HEK293 (cell line): ENCODE results near the gene VSTM2L.

Source experiments
- MYNN ChIP-seq: fragments of 450-650 bp; formaldehyde crosslinking; IDR thresholded peaks from 2 replicates; pipeline ENCODE4 v1.5.1; 2016; ENCODE audit warnings: missing biosample characterization, missing genetic modification characterization, borderline replicate concordance
- YY1 ChIP-seq: fragments of 450-650 bp; formaldehyde crosslinking; IDR thresholded peaks from 2 replicates; pipeline ENCODE4 v1.5.1; 2018; ENCODE audit warnings: missing biosample characterization, missing genetic modification characterization
- ZNF23 ChIP-seq: fragments of 450-650 bp; formaldehyde crosslinking; IDR thresholded peaks from 2 replicates; pipeline ENCODE4 v1.5.1; 2016; ENCODE audit warnings: missing biosample characterization, missing genetic modification characterization, borderline replicate concordance
- ZNF266 ChIP-seq: fragments of 450-650 bp; formaldehyde crosslinking; IDR thresholded peaks from 2 replicates; pipeline ENCODE4 v1.5.1; 2016; ENCODE audit warnings: missing biosample characterization, missing genetic modification characterization, low read depth
- ZNF768 ChIP-seq: fragments of 450-650 bp; formaldehyde crosslinking; IDR thresholded peaks from 2 replicates; pipeline ENCODE4 v1.5.1; 2018; ENCODE audit warnings: missing biosample characterization, mild to moderate bottlenecking, missing genetic modification characterization
- TF ChIP-seq, protein P1 (sequence below): fragments of 450-650 bp; formaldehyde crosslinking; IDR thresholded peaks from 2 replicates; pipeline ENCODE4 v1.5.1; 2016; ENCODE audit warnings: missing biosample characterization, missing genetic modification characterization
- TF ChIP-seq, protein P2 (sequence below): fragments of 450-650 bp; formaldehyde crosslinking; IDR thresholded peaks from 2 replicates; pipeline ENCODE4 v1.5.1; 2016; ENCODE audit warnings: missing biosample characterization, missing genetic modification characterization

DNA sequence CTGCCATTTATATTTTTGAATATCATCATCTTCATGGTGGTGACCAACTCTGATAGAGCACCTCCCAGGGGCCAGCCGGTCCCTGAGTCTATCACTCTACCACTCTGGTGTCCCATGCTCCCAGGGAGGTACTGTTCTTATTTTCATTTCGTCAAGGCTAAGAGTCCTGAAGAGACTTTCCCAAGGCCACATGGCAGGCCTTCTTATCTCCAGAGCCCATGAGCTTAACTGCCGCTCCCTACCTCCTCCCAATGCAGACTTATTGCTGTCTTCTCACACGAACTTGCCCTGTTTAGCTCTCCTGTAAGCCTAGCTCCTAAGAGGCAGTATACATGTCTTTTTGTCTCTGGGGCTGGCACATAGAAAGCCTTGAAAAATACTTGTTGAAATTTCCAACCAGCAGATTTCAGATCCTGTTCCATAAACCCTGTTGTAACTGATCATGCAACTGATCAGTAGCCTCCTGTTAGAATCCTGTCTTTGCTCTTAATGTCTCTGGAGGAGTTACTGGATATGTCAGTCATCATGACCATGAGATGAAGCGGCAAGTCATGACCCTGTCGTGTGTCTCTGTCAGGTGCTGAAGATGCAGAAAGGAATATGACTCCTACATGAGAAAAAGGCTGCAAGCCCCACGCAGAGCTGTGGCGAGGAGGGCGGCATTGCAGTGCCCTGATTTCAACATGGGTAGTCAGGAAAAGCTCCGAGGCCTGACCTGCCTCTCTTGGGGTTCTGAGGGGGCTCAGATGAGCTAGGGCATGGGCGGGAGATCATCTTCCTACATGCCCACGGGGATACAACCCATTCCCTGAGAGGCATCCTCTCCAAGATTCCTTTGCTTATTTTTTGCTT is 70.4 kb downstream of the VSTM2L start:
- no peak for TF ChIP-seq ZNF768 (tag by site-specific recombination)
- TF ChIP-seq, protein P1, sequence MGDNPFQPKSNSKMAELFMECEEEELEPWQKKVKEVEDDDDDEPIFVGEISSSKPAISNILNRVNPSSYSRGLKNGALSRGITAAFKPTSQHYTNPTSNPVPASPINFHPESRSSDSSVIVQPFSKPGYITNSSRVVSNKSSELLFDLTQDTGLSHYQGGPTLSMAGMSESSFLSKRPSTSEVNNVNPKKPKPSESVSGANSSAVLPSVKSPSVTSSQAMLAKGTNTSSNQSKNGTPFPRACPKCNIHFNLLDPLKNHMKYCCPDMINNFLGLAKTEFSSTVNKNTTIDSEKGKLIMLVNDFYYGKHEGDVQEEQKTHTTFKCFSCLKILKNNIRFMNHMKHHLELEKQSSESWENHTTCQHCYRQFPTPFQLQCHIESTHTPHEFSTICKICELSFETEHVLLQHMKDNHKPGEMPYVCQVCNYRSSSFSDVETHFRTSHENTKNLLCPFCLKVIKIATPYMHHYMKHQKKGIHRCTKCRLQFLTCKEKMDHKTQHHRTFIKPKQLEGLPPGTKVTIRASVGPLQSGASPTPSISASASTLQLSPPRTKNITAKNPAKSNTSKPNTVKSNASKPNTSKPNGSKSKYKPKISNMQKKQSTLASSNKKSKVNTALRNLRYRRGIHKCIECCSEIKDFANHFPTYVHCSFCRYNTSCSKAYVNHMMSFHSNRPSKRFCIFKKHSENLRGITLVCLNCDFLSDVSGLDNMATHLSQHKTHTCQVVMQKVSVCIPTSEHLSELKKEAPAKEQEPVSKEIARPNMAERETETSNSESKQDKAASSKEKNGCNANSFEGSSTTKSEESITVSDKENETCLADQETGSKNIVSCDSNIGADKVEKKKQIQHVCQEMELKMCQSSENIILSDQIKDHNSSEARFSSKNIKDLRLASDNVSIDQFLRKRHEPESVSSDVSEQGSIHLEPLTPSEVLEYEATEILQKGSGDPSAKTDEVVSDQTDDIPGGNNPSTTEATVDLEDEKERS: no peak
- TF ChIP-seq MYNN (tag by site-specific recombination): no peak
- no peak for TF ChIP-seq ZNF23
- TF ChIP-seq, protein P2, sequence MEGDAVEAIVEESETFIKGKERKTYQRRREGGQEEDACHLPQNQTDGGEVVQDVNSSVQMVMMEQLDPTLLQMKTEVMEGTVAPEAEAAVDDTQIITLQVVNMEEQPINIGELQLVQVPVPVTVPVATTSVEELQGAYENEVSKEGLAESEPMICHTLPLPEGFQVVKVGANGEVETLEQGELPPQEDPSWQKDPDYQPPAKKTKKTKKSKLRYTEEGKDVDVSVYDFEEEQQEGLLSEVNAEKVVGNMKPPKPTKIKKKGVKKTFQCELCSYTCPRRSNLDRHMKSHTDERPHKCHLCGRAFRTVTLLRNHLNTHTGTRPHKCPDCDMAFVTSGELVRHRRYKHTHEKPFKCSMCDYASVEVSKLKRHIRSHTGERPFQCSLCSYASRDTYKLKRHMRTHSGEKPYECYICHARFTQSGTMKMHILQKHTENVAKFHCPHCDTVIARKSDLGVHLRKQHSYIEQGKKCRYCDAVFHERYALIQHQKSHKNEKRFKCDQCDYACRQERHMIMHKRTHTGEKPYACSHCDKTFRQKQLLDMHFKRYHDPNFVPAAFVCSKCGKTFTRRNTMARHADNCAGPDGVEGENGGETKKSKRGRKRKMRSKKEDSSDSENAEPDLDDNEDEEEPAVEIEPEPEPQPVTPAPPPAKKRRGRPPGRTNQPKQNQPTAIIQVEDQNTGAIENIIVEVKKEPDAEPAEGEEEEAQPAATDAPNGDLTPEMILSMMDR (tag by site-specific recombination): no peak
- TF ChIP-seq ZNF266 (tag by site-specific recombination): no peak
- TF ChIP-seq YY1: no peak
